Uterus (tissue), 2 donors: Measurements from ENCODE around the gene FXN.
"Not testable (repeated sequence)": the region's sequence is repeated elsewhere in the genome, so short reads cannot be mapped to it uniquely, and the experiment has no call there.

Experiments
- POLR2A ChIP-seq, 2 donors: fragments of 450-650 bp; IDR thresholded peaks; one replicate each; pipeline ENCODE4 v1.6.1; 2016; ENCODE audit warnings: antibody characterized with exemption in 2 of 2, mild to moderate bottlenecking in 1 of 2, moderate library complexity in 1 of 2
- TF ChIP-seq, protein P1 (sequence below), 4 experiments: fragments of 200-600 bp in 2 of 4; fragments of 450-650 bp in 2 of 4; sonication (generic) in 2 of 4; IDR thresholded peaks; one replicate each; pipeline ENCODE4 v1.5.1; 2016 to 2019; ENCODE audit warnings: antibody characterized with exemption in 4 of 4, mild to moderate bottlenecking in 2 of 4, moderate library complexity in 1 of 4

DNA sequence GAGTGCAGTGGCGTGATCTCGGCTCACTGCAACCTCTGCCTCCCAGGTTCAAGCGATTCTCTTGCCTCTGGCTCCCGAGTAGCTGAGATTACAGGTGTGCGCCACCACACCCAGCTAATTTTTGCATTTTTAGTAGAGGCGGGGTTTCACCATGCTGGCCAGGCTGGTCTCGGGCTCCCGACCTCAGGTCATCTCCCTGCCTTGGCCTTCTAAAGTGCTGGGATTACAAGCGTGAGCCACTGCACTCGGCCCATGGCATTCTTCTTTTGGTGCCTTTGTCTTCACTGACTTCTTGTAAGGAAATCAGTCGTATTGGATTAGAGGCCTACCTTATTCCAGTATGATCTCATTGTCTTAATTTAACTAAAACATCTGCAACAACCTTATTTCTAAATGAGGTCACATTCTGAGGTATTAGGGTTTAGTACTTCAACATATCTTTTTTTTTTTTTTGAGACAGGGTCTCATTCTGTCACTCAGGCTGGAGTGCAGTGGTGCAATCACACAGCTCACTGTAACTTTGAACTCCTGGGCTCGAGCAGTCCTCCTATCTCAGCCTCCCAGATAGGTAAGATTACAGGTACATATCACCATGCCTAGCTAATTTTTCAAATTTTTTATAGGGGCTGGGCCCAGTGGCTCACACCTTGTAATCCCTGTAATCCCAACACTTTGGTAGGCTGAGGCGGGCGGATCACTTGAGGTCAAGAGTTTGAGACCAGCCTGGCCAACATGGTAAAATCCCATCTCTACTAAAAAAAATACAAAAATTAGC is 59.0 kb downstream of the FXN start:
- TF ChIP-seq POLR2A (IDR thresholded peaks at IDR 0.05), result not testable (repeated sequence)
- TF ChIP-seq, protein P1, sequence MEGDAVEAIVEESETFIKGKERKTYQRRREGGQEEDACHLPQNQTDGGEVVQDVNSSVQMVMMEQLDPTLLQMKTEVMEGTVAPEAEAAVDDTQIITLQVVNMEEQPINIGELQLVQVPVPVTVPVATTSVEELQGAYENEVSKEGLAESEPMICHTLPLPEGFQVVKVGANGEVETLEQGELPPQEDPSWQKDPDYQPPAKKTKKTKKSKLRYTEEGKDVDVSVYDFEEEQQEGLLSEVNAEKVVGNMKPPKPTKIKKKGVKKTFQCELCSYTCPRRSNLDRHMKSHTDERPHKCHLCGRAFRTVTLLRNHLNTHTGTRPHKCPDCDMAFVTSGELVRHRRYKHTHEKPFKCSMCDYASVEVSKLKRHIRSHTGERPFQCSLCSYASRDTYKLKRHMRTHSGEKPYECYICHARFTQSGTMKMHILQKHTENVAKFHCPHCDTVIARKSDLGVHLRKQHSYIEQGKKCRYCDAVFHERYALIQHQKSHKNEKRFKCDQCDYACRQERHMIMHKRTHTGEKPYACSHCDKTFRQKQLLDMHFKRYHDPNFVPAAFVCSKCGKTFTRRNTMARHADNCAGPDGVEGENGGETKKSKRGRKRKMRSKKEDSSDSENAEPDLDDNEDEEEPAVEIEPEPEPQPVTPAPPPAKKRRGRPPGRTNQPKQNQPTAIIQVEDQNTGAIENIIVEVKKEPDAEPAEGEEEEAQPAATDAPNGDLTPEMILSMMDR (IDR thresholded peaks at IDR 0.05), result not testable (repeated sequence)
